Glutamatergic neuron (in vitro differentiated cells): Measurements from ENCODE around the gene ZFR2. TPM values are rescaled to one million over a fixed set of nuclear protein-coding genes. Genes with fewer than 3 reads are reported as not detected.
A peak's percentile ranks its signal among the peaks of the same experiment; 100 is the strongest.

Source experiments
- DNase-seq: peaks from one replicate; pipeline ENCODE4 v3.0.0; 2022
- H3K27ac Mint-ChIP-seq: one replicate; pipeline ENCODE4 v1.8.0; 2020; ENCODE audit warnings: mild to moderate bottlenecking, mixed read lengths, inconsistent platforms; ENCODE audit not compliant: unreplicated experiment
- H3K27me3 Mint-ChIP-seq: one replicate; pipeline ENCODE4 v1.8.0; 2020; ENCODE audit warnings: mild to moderate bottlenecking, moderate library complexity, mixed read lengths, inconsistent platforms; ENCODE audit not compliant: unreplicated experiment
- H3K36me3 Mint-ChIP-seq: one replicate; pipeline ENCODE4 v1.8.0; 2020; ENCODE audit warnings: mild to moderate bottlenecking, mixed read lengths, inconsistent platforms; ENCODE audit not compliant: unreplicated experiment
- H3K4me1 Mint-ChIP-seq: one replicate; pipeline ENCODE4 v1.8.0; 2020; ENCODE audit warnings: mild to moderate bottlenecking, low read depth, mixed read lengths, inconsistent platforms; ENCODE audit not compliant: unreplicated experiment
- H3K4me3 Mint-ChIP-seq: one replicate; pipeline ENCODE4 v1.8.0; 2020; ENCODE audit warnings: mild to moderate bottlenecking, mixed read lengths, inconsistent platforms; ENCODE audit not compliant: unreplicated experiment
- H3K9me3 Mint-ChIP-seq: one replicate; pipeline ENCODE4 v1.8.0; 2020; ENCODE audit warnings: mild to moderate bottlenecking, moderate library complexity, mixed read lengths, inconsistent platforms; ENCODE audit not compliant: unreplicated experiment
- total RNA-seq: library from RNA; stranded (reverse); fragmentation: NEBNext Ultra II Directional; extraction: Animal tissue kit (Norgen Biotek cat#: 25700); gene quantifications from one replicate; pipeline ENCODE4 v1.2.1, GENCODE V29; 2021; ENCODE audit not compliant: unreplicated experiment
- TF ChIP-seq, protein P1 (sequence below): fragments of 200-600 bp; sonication (generic); IDR thresholded peaks from one replicate; pipeline ENCODE4 v1.5.0; 2021; ENCODE audit not compliant: partially characterized antibody, unreplicated experiment

The ZFR2 gene
- total RNA-seq, 1 donor from 2014 or later, result 8.9 TPM

DNA sequence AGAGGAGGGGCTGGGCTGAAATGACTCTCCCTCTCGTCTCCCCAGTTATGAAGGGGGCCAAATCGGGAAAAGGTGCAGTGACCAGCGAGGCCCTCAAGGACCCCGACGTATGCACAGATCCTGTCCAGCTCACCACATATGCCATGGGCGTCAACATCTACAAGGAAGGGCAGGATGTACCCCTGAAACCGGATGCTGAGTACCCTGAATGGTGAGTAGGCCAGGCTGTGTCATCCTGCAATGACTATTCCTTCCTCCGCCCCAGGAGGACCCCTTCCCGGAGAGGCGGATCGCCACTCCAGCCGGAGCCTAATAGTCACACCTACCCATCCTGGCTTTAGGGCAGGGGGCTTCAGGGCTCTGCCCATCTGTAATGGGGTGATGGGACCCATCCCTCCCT is 103.7 kb downstream of the ZFR2 start:
- Mint-ChIP-seq H3K4me3 (no peak overlapping the region), H3K27me3 (peaks cover 9% of the 10 kb centered on the region), H3K9me3 (peaks cover 15% of the 10 kb centered on the region), H3K27ac (no peak overlapping the region), H3K4me1 (no peaks in the 10 kb centered on the region), H3K36me3 (no peaks in the 10 kb centered on the region)
- DNase-seq, result no peak
- TF ChIP-seq, protein P1, sequence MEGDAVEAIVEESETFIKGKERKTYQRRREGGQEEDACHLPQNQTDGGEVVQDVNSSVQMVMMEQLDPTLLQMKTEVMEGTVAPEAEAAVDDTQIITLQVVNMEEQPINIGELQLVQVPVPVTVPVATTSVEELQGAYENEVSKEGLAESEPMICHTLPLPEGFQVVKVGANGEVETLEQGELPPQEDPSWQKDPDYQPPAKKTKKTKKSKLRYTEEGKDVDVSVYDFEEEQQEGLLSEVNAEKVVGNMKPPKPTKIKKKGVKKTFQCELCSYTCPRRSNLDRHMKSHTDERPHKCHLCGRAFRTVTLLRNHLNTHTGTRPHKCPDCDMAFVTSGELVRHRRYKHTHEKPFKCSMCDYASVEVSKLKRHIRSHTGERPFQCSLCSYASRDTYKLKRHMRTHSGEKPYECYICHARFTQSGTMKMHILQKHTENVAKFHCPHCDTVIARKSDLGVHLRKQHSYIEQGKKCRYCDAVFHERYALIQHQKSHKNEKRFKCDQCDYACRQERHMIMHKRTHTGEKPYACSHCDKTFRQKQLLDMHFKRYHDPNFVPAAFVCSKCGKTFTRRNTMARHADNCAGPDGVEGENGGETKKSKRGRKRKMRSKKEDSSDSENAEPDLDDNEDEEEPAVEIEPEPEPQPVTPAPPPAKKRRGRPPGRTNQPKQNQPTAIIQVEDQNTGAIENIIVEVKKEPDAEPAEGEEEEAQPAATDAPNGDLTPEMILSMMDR, result no peak

GRCh38 chr19:3762501-3763459 is 106.1 kb downstream of the ZFR2 start, which contains the start of gene MRPL54:
Gene MRPL54, plus strand, starts transcription at chr19:3762682. Its CDS starts 19 bp downstream, at chr19:3762701.
- H3K4me3 Mint-ChIP-seq, result peak within 1 kb of the TSS; percentile 99
- TF ChIP-seq, protein P1, result no peak
- no peaks in the 10 kb centered on the region for H3K4me1 Mint-ChIP-seq
- H3K27ac Mint-ChIP-seq, result peak within 1 kb of the TSS; percentile 98
- peak; percentile 100 for DNase-seq
- peaks cover 15% of the 10 kb centered on the region for H3K9me3 Mint-ChIP-seq
- H3K36me3 Mint-ChIP-seq, result no peaks in the 10 kb centered on the region
- H3K27me3 Mint-ChIP-seq, result peaks cover 9% of the 10 kb centered on the region

DNA sequence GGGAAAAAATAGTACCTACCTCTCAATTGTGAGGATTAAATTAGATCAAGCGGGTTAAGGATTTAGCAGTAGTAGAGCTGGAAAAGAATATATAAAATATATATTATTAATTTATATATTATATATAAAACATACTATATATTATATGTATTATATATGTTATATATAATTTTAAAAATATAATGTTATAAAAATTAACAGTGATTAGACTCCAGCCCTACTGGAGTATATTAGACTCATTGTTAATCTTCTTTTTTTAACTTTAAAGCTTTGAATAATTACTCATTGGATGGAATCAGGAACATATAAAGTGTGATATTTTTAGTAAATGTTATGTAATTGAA is 106.7 kb downstream of the ZFR2 start:
- TF ChIP-seq, protein P1, result no peak
- peak overlapping the region; percentile 88 for H3K27ac Mint-ChIP-seq
- no peaks in the 10 kb centered on the region for H3K4me1 Mint-ChIP-seq
- DNase-seq, result no peak
- H3K4me3 Mint-ChIP-seq, result peak overlapping the region; percentile 99
- H3K27me3 Mint-ChIP-seq, result peaks cover 9% of the 10 kb centered on the region
- H3K9me3 Mint-ChIP-seq, result peaks cover 15% of the 10 kb centered on the region
- H3K36me3 Mint-ChIP-seq, result no peaks in the 10 kb centered on the region

DNA sequence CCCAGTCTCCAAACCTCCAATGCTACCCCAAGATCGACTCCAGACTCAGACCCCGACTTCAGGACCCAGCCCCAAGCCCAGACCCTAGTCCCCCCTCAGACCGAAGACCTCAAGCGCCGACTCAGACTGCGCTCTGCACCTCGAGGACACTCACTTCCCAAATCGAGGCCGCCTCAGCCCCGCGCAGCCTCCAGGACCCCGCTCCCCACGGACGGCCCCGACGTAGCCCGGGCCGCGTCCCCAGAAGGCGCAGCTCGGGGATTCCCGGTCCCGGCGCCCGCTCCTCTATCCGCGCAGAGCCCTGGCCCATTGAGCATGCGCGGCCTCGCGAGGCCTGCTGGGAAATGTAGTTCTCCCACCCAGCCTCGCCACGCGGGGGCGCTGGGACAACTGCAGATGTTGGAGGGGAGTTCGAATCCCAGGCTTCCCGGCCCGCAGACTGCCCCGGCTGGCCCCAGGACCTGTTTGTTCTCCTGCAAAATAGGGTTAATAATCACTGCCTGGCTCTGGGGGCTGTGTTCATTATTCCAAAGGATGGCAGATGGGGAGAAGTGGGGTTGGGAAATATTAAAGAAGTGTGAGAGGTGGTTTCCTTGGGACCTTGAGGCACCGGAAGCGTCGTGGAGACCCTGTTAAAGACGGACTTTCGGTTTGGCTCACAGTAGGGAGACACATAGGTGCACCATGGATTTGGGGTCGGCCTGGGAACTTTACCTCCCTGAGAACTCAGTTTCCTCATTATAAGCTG is 107.3 kb downstream of the ZFR2 start, which contains the start of gene APBA3:
TSS of gene APBA3 (minus strand) at position 311 of the 748 bp plus-strand sequence. CDS start 1,428 bp downstream, outside the sequence.
- Mint-ChIP-seq H3K27me3 (peaks cover 9% of the 10 kb centered on the region), H3K4me1 (no peaks in the 10 kb centered on the region), H3K27ac (peak within 1 kb of the TSS; percentile 98), H3K36me3 (no peaks in the 10 kb centered on the region), H3K4me3 (peak within 1 kb of the TSS; percentile 99), H3K9me3 (peaks cover 15% of the 10 kb centered on the region)
- TF ChIP-seq, protein P1, result peak; percentile 88
- DNase-seq, result peak; percentile 95
